Mucosa of gallbladder (tissue), 1 donor: Measurements from ENCODE around the gene PTGER3. TPM values are rescaled to one million over a fixed set of nuclear protein-coding genes. Genes with fewer than 3 reads are reported as not detected.

Experiments
- DNase-seq: peaks from one replicate; pipeline ENCODE4 v3.0.0-alpha.2; 2020; ENCODE audit warnings: low spot score
- total RNA-seq: library from RNA; stranded (reverse); gene quantifications from one replicate; pipeline ENCODE4 v1.2.1, GENCODE V29; 2021
- donor health status: DM: no; HTN: no; CAD: no.

Gene PTGER3
- total RNA-seq, 1 donor from 2014 or later, result 28.4 TPM

DNA sequence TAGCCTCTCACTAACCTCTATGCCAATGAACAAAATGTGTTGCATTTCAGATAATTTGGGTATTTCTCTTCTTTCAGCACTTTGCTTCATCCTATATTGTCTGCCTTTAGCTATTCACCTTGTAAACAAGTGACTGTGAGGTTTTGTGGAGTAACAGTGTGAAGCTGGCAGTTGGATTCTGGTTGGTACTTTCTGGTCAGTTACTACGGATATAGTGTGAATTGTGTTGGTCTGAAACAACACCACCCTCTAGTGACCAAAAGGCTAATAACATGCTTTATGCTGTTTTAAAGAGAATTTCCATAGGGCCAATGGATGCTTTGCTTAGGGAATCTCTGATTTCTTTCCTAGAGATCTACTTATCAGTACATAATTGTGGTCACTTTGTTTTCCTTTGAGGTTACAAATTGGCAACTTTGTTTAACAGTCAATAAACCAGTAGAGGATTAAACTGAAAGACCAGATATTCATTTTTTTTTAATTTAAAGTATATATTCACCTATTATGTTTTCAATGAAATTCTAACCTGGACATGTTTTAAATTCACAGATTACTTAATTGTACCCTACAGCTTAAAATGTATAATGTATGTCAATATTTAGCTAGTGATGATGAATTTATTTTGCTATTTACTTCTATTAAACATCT is 2.5 kb upstream of the PTGER3 start:
- peak; percentile 34 for DNase-seq

DNA sequence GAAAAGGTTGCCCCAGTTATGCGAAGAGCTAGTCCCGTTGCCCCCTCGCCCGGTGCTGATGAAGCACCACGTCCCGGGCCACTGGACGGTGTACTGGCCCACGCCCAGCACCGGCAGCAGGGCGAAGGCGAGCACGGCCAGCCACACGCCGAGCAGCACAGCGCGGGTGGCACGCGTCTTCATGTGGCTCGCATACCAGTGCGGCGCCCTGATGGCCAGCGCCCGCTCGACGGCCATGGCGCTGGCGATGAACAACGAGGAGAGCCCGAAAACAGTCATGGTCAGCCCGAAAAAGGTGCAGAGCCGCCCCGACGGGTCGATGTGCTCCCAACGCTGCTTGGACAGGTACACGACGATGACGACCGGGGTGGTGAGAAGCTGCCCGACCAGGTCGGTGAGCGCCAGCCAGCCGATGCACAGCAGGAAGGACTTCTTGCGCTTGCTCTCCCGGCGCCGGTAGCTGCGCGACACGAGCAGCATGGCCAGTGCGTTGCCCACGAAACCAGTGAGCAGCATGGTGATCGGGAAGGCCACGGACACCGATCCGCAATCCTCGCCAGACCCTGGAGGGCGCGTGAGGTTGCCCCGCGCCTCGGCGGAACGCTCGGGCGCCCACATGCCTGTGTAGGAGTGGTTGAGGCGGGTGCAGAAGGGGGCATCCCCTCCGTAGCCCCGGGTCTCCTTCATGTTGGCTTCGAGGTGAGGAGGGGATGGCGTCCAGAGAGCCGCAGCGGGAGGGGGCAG is 553 bp downstream of the PTGER3 start:
- DNase-seq, result peak; percentile 10

DNA sequence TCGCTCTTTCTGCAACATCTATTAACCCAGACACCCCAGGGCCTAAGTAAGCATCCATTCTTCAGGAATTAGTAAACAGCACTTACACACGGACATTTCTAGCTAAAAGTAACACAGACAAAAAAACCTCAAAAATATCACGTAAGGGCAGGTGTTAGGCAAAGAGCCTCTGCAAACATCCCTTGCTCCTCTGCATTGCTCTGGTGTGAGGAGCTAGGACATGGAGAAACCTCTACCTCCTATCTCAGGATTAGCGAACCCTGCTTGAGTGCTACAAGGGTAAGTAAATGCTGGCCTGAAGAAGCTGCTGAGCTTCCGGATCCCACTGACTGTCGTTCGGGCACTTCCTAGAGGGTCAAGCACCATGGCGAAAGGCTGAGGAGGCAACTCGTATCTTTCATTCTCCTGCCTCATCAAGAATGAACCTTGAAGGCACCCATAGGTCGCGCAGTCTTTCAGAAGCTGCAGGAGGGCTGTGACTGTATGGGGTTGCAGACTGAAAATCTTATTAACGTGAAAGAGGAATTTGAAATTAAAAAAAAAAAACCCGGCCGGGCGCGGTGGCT is 2.1 kb downstream of the PTGER3 start:
- DNase-seq, result no peak

- no peak for DNase-seq
These were observed 2.8 kb downstream of the PTGER3 start for GRCh38 chr1:71044833-71045232.

DNA sequence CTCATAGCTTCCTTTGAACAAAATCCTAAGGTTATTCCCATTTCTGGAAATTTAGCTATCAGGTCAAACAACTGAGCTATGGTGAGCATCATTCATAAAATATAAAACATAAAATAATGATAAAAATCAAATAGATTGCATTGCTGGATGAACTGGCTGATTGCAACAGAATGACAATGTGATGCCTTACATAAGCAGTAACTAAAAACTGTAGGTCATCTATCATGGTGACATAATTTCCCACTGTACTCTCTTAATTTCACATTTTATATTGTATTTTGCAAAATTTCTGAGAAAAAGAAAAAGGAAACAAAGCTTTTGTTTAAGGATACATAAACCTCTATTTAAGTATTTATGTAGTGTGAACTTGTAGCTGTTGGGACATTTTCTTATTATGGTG is 4.6 kb downstream of the PTGER3 start:
- no peak for DNase-seq

GRCh38 chr1:71041806-71042205 is 5.8 kb downstream of the PTGER3 start:
- DNase-seq, result no peak

GRCh38 chr1:71039661-71040262 is 7.9 kb downstream of the PTGER3 start:
- no peak for DNase-seq

DNA sequence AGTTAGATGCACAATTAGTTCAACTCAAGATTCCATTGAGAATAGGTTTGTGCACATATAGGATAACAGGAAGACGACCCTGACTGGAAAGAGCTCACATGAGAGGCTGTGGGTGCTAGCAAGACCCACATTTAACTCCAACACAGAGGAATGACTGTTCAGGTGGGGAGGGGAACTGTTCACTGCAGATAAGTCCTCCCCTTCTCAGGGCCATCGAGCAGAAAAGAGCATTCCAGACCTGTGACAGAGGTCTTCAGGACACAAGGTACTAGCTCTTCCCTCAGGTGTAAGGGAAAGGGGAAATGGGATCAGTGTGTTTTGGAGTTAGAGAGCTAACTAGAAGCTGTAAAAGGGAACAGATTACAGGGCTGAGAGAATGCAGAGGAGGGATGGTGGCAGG is 8.7 kb downstream of the PTGER3 start:
- DNase-seq, result no peak

GRCh38 chr1:71037829-71038620 is 9.6 kb downstream of the PTGER3 start:
- DNase-seq, result no peak

DNA sequence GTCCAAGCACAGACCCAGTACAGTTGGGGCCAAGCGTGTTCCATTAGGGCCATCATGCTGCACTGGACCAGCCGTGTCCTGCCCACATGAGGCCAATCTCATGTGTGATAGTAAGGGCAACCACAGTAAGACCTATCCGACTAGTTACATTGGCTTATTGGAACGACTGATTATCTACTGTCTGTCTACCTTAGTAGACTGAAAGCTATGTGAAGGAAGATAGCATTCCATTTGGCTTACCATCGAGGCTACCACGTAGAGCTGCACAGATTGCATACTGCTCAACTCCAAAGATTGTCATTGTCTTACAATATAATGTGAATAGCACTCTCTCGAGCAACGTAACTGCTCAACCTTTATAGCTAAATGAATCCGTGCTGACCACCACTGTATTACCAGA is 10.6 kb downstream of the PTGER3 start:
- no peak for DNase-seq

GRCh38 chr1:71033136-71033535 is 14.5 kb downstream of the PTGER3 start:
- no peak for DNase-seq

DNA sequence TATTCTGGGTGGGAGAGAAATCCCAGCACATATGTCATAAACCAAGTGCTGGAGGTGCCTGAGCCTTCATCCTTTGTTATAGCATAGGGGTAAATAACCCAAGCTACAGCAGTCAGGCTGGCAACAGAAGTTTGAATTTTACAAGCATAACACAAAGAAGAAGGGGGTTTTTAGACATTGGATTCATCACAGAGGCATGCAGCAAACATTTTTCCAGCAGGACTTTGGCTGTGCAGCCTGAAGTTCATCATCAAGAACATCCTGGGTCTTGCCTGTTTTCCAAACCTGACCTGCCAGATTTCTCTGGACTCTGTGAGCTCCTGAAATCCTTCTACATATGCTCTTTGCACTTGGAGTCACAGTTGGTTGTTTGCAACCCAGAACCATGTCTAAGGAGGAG is 16.2 kb downstream of the PTGER3 start:
- no peak for DNase-seq

DNA sequence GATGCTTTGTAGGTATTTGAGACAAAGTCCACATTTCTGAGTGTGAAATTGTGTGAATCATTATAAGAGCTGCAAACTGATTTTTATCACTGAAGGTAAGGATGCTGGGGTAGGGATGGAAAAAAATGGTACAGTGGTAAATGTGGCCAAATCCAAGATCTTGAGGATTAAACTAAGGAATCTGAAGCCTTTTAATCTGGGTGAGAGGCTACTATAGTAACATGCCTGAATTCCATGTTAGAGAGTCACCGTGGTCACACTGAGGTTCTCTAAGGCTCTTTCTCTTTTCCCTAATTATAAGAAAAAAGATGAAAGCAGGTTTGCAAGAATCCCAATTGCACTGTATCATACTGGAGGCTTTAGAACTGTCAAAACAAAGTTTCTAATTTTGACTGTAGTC is 17.6 kb downstream of the PTGER3 start:
- DNase-seq, result no peak

- DNase-seq, result no peak
These were observed 18.6 kb downstream of the PTGER3 start for GRCh38 chr1:71028981-71029380.

DNA sequence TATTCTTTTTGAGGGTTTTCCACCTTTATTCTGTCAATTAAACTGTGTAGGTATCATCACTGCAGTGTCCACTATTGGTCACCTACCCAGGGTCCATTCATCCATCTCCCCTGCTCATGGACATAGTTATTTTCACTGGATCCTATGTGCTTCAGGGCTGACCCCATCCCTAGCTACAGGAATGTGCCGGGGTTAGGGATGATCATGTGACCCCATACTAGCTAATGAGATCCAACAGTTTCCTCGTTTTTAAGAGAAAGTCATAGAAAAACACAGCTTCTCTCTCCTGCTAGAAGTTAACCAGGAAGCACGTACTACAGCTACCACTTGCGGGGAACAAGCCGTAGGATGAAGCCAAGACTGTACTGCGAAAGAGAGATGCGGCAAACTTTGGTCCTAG is 19.6 kb downstream of the PTGER3 start:
- no peak for DNase-seq

- no peak for DNase-seq
These were observed 21.5 kb downstream of the PTGER3 start for GRCh38 chr1:71026093-71026492.

- DNase-seq, result no peak
These were observed 24.1 kb downstream of the PTGER3 start for GRCh38 chr1:71023515-71023914.

DNA sequence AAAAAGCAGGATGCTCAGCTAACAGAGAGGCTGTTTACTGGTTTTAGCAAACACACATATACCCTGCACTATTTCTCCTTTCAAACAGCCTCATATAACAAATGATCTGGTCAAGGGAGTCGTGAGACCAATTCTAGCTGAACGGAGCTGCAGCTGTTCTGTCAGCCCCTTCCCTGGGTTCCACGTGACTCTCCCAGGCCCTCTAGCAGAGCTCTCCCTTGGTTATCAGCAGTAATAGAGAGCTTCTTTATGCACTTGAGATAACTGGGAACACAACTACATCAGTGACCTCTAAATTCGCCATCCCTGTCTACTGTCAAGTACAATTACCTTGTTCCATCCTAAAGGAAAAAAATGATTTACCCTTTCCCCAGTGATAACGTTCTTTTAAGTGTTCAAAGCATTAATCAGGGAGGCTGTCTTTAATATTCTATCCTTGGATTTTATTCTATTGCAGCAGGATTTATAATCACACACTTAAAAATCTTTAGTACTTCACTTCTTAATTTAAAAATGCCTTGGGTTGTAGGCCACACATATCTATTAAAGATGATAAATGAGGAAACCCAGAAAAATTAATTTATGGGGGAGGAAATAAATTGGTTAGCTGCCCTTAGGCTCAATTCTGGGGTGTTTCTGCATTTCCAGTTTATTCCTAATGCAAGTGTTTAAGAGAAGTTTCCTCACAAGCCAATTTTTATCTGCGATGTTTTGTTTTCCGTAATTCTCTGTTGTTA is 28.2 kb downstream of the PTGER3 start:
- DNase-seq, result no peak

GRCh38 chr1:71018791-71019190 is 28.8 kb downstream of the PTGER3 start:
- no peak for DNase-seq

GRCh38 chr1:71015745-71016144 is 31.9 kb downstream of the PTGER3 start:
- no peak for DNase-seq

DNA sequence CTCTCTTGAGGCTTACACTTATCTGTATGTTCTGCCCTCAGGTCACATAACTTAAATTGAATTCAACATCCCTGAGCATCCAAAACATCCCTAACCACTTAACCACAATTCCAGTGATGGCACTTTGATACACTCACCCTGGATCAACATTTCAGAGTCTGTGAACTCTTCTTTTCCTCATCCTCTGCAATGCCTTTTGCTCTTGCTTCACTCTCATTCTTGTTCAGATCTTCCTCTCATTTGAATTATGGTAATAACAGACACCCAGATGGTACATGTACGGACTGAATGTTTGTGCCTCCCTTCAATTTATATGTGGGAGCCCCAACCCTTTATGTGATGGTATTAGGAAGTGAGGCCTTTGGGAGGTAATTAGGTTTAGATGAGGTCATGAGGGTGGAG is 33.4 kb downstream of the PTGER3 start:
- no peak for DNase-seq
